SIG-M5 (cell line): ENCODE results near the gene HOMEZ.
"Not testable (repeated sequence)": the region's sequence is repeated elsewhere in the genome, so short reads cannot be mapped to it uniquely, and the experiment has no call there.

Experiments used
- DNase-seq: peaks from one replicate; lab custom pipeline; 2025; lab: John Stamatoyannopoulos, UW

Gene HOMEZ, protein sequence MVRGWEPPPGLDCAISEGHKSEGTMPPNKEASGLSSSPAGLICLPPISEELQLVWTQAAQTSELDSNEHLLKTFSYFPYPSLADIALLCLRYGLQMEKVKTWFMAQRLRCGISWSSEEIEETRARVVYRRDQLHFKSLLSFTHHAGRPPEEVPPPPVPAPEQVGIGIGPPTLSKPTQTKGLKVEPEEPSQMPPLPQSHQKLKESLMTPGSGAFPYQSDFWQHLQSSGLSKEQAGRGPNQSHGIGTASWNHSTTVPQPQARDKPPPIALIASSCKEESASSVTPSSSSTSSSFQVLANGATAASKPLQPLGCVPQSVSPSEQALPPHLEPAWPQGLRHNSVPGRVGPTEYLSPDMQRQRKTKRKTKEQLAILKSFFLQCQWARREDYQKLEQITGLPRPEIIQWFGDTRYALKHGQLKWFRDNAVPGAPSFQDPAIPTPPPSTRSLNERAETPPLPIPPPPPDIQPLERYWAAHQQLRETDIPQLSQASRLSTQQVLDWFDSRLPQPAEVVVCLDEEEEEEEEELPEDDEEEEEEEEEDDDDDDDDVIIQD

DNA sequence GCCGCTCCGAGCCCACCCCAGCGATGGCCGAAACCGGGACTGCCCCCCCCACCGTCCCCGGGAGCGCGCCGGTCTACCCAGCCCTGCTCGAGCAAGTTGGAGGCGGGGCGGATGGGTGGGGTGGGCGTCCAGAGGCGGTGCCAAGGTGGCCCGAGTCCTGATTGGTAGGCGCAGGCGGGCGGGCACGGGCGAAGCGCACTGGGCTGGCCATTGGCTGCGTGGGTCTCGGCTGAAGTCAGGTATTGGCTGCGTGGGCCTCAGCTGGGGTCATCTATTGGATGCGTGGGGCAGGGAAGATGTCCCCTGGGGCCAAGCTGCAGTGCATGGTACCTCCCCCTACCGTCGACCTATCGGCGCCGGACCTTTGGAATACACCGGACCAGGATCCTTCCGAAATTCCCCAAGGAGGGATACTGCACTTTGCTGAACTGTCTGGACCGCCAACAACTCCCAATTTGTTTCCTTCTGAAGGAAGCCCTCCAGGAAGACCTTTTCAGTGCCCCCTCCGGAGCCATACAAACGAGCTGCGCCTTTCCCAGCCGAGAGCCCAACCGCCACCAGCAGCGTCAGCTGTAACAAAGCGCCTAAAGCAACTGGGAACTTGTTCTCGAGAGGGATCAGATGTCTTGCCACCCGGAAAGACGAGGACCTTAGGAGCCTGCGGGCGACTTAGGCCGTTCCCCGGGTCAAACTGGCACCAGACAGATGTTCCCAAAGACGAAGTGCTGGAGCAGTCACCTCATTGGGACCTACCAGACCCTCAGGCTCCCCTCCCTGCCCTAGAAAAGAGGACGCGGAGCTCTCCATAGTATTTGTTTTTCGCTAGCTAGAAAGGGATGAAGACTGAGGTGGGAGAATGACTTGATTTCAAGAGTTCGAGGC, at the start of gene HOMEZ:
Gene HOMEZ (minus strand): TSS at position 113 of the 882 bp plus-strand sequence. CDS start 180 bp downstream, outside the sequence.
- peak; percentile 73 for DNase-seq

DNA sequence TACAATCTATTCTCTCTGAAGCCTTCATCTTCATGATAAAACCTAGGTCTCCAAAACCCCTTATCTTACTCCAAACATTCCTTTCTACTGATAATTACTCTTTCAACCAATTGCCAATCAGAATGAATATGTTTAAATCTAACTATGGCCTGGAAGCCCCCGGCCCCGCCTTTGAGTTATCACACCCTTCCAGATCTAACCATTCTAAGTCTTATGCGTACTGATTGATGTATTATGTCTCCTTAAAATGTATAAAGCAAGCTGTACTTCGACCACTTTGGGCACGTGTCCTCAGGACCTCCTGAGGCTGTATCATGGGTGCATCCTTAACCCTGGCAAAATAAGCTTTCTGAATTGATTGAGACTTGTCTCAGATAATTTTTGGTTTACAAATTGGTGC, 49.7 kb upstream of the HOMEZ start:
- DNase-seq, result no peak

DNA sequence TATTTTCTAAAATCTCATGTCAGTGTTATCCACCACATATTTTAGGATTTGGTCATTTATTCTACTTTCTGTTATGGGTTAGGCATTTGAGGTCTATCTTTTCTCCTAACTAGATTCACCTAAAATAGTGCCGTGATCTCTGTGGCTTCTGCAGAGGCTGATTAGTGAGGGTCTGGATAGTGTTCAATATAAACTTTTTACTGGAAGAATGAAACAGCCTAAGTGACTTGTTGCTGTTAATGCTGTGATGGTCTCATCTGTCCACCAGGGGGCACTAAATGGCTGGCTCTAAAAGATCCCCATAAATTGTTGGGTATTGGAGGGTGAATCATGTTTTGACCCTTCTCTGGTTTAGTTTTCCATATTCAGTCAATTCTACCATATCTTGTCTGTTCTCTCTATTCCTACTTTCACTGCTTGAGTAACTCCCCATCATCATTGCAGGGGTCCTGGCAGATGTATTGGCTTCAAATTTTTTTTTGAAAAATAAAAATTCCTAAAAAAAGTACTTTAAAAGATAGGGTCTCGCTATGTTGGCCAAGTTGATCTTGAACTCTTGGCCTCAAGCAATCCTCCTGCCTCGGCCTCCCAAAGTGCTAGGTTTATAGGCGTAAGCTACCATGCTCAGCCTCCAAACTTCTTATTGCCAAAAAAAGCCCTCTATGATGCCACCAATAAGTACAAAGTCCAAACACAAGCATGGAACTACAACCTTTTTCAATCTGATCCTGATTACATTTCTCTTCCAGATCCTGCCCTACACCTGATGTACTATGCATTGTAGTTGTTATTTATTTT, 42.2 kb upstream of the HOMEZ start:
- no peak for DNase-seq

DNA sequence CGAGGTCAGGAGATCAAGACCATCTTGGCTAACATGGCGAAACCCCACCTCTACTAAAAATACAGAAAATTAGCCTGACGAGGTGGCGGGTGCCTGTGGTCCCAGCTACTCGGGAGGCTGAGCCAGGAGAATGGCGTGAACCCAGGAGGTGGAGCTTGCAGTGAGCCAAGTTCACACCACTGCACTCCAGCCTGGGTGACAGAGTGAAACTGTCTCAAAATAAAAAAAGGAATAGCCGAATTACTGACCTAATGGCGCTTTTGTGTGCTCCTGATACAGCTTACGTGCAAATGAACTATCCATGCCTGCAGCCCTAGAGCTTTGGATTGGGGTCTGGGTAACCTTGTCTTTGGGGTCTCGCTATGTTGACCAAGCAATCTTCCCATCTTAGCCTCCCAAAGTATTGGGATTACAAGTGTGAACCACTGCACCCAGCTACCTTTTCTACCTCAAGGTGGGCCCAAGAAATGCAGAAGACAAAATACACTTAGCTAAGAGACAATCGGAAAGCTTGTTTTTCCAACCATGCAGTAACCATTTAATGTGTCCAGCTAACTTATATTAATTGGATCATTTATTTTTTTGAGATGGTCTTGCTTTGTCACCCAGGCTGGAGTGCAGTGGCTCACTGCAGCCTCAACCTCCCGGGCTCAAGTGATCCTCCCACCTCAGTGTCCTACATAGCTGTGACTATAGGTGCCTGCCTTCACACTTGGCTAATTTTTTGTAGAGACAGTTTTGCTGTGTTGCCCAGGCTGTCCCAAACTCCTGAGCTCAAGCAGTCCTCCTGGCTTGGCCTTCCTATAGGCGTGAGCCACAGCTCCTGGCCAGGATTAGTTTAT, 40.8 kb upstream of the HOMEZ start:
- no peak for DNase-seq

DNA sequence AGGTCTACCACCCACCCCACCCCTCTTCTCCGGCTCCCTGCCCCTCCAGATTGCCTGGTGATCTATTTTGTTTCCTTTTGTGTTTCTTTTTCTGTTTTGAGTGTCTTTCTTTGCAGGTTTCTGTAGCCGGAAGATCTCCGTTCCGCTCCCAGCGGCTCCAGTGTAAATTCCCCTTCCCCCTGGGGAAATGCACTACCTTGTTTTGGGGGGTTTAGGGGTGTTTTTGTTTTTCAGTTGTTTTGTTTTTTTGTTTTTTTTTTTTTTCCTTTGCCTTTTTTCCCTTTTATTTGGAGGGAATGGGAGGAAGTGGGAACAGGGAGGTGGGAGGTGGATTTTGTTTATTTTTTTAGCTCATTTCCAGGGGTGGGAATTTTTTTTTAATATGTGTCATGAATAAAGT, 39.8 kb upstream of the HOMEZ start:
- not testable (repeated sequence) for DNase-seq

DNA sequence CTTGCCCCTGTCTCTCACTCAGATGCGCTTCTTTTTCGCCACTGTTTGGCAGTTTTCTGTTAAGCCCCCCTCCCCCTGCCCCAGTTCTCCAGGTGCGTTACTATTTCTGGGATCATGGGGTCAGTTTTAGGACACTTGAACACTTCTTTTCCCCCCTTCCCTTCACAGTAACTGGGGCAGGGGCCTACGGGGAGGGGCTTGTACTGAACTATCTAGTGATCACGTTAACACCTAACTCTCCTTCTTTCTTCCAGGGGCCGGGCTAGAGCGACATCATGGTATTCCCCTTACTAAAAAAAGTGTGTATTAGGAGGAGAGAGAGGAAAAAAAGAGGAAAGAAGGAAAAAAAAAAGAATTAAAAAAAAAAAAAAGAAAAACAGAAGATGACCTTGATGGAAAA, 39.1 kb upstream of the HOMEZ start:
- DNase-seq, result no peak

DNA sequence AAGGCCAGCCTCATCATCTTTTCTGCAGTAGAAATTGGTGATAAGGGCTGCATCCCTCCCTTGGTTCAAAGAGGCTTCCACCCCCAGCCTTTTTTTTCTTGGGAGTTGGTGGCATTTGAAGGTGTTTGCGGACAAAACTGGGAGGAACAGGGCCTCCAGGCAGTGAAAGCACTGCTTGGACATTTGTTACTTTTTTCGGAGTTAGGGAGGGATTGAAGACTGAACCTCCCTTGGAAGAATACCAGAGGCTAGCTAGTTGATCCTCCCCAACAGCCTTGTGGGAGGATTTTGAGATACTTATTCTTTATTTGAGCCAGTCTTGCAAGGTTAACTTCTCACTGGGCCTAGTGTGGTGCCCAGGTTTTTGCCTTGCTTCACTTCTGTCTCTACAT, 38.5 kb upstream of the HOMEZ start:
- no peak for DNase-seq

DNA sequence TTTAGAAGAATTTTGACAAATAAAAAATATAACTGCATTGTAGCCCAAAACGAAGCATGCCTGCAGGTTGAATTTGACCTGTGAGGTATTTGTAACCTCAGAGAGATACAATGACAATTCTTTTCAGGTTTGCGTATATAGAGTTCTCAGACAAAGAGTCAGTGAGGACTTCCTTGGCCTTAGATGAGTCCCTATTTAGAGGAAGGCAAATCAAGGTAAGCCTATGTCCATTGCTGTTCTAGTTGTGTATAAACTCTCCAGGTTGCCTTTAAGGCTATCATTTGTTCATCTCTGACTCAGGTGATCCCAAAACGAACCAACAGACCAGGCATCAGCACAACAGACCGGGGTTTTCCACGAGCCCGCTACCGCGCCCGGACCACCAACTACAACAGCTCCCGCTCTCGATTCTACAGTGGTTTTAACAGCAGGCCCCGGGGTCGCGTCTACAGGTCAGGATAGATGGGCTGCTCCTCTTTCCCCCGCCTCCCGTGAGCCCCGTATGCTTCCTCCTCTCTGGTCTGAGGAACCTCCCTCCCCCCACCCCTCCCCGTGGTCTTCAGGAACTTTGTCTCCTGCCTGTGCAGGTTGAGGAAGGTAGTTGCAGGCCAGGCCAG, 38.0 kb upstream of the HOMEZ start:
- DNase-seq, result no peak

DNA sequence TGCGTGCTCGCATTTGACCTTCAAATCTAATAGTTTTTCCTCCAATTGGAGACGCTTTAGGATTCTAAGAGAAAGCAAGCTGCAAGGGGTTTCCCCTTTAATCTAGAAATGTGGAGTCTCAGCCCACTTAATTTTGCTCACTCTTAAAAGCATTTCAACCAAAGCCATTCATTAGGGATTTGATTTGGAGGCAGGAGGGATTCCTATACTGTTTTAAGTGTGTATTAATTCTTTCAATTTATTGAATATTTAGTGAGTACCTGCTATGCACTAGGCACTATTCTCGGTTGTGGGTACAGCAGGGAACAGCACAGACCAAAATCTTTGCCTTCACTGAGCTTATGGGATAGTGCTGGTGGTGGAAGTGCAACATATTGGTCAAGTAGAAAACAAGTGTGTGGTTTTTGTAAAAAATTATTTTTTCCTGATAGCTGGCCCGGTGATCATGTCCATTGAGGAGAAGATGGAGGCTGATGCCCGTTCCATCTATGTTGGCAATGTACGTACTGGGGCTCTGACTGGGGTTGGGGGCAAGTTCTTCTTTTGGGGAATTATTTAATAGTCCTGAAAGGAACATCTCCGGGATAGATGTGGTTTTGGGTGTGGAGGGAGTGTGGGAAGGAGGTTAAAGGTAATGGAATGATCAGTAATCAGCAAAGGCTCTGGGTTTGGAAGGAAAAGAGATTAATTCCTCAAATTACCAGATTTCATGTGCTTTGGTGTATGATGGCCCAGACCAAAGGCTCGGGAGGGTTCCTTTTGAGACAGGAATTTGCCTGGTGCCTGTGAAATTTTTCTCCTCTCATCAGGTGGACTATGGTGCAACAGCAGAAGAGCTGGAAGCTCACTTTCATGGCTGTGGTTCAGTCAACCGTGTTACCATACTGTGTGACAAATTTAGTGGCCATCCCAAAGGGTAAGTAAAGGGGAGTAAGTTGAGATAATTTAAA, 36.9 kb upstream of the HOMEZ start:
- no peak for DNase-seq

DNA sequence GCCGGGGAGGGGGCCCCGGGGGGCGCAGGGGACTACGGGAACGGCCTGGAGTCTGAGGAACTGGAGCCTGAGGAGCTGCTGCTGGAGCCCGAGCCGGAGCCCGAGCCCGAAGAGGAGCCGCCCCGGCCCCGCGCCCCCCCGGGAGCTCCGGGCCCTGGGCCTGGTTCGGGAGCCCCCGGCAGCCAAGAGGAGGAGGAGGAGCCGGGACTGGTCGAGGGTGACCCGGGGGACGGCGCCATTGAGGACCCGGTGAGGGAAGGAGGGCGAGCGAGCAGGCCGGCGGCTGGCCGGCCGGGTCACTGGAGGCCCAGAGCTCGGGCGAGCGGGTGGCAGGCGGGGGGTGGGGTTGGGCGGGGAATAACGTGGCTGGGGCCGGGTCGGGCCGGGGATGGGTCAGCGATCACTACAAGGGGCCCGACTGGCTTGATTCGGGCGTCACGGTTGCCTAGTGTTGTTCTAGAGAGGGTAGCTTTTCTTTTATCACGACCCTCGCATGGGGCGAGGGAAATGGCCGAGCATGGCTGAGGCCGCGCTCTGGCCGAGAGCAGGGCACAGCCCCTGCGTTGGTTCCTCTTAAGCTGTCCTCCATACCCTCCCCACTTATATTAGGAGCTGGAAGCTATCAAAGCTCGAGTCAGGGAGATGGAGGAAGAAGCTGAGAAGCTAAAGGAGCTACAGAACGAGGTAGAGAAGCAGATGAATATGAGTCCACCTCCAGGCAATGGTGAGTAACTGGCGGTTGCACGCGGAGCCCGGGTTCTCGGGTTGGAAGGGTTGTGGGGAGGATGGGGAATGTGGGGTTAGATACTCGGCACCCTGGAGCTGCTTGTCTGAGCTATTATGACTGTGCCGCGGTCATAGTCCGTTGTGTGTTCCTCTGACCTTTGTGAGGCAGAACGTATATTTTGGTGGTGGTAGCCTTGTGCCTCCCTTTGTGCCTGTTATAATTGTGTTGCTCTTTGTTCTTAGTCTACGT, 35.9 kb upstream of the HOMEZ start:
- DNase-seq, result no peak

DNA sequence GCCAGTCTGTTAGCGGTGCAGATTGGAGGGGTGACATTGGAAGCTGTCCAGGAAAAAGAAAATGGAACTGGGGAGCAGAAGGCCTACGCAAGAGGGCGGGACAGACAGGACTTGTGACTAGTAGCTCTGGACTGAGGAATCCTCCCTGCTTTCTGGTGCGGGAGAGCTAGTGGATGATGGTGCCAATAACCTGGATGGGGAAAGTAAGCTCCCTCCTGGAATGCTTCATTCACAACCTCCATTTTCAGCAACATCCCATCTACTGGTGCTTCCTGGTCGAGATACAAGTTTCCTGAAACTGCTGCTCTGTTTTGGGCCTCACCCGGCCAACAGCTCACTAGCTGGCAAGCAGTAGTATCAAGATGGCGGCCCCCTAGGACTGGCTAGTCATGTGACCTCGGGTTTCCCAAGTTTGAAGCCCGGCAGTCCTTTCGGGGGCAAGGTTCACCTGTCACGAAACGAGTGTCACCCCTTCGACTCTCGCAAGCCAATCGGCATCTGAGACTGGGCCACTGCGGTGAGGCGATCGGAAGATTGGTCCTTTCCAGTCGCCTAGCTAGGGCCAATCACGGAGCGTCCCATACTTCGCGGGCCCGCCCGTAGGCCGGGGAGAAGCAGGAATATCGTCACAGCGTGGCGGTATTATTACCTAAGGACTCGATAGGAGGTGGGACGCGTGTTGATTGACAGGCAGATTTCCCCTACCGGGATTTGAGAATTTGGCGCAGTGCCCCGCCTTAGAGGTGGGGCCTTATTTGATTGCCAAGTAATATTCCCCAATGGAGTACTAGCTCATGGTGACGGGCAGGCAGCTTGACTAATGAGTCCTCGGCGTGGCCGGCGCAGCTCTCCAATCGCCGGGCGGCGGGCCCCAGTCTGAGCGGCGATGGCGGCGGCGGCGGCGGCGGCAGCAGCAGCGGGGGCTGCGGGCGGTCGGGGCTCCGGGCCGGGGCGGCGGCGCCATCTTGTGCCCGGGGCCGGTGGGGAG, 34.9 kb upstream of the HOMEZ start, which contains the start of gene PABPN1:
Gene PABPN1 (plus strand): TSS at position 874 of the 988 bp plus-strand sequence. CDS start 13 bp downstream, at position 887.
- peak; percentile 98 for DNase-seq

DNA sequence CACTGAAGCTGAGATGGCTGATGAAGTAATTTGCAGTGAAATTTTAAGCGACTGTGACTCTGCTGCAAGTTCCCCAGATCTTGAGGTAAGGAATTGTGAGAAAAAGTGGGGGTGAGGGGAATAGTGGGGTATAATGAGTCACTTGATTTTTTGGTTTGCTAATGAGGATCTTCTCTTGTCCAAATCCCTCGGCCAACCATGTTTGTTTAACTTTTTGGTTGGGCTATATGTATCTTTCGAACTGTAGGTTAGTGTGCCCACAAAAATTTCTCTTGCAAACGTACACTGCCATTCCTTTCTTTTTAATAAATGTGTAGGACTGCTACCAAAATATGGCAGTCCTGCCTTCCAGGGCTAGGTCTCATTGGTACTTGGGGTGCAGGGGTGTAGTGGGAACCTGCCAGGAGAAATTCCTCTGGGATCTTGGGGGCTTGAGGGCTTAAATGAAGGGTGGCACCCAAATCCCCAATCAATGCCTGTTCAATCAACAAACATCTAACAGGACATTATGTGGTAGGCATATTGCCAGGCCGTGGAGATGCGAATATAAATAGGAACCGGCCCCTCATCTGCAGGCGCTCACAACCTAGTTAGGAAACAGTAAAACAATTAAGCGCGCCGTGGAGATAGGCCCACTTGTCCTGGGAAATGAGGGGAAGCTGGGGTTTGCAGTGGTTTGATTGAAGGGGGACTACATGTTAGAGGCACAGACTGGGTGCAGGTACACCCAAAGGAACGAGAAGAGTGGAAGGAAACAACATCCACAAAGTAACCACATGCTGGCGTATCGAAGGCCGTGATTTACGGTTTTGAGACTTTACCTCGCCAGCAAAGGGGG, 34.0 kb upstream of the HOMEZ start:
- DNase-seq, result no peak

DNA sequence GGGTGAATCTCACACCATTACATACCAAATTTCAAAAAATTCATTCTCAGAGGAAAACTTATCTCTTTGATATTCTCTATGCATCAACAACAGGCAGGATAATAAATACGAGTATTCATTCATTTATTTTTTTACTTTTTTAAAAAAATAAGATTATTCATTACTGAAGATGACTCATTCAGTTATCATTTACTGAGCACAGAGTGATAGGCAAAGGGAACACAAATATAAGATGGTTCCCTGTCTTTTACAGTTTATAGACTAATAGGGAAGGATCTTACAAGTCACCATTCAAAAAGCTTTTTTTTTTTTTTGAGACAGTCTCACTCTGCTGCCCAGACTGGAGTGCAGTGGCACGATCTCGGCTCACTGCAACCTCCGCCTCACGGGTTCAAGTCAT, 30.4 kb upstream of the HOMEZ start:
- DNase-seq, result no peak

DNA sequence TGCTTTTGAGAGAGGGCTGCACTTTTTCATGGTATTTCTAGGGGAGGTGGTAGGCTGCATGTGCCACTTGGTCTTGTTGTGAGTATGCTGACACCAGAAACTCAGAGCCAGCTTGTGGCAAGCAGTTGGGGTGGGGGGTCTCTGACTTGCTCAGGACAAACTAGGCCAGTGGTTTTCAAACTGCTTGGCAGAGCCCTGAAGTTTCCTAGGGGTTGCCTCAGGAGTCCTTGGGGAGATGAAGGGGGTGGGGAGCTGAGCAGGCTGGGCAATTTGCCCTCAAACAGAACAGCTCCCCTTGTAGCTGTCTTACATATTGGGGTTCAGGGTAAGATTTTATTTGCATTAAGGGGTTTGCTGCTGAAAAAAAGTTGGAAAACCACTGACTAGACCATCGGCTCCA, 24.6 kb upstream of the HOMEZ start:
- no peak for DNase-seq

DNA sequence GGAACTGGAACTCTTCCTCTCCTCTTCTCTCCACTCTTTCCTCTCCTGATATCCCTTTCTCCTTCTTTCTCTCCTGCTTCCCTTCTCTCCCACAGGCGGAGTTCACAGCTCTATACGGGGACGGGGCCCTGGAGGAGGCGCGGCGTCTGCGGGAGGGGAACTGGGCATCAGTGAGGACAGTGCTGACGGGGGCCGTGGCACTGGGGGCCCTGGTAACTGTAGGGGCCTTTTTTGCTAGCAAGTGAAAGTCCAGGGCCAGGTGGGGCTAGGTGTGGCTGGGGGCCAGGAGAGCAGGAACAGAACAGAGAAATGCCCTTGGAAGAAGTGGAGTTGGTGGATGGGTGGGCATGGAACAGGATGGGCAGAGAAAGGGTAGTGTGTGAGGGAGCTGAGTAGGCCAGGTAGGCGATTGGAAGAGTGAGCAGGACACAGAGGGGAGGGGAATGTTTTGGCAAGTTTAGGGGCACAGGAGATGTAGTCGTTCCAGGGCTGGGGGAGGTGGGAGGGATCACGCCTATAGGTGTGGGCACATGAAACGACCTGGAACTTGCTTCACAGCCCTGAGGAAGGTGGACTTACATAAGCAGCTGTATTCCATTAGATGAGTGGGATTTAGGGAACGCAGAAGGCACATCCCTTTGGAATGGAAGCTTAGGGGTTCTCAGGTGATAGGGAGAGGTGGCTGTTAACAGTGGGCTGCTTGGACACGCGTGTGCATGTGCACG, 23.0 kb upstream of the HOMEZ start:
- DNase-seq, result no peak
